IMR-90 (cell line): ENCODE measurements around the gene MAEA. TPM values are rescaled to one million over a fixed set of nuclear protein-coding genes. Genes with fewer than 3 reads are reported as not detected.

ENCODE experiments used
- polyA plus RNA-seq, 3 experiments: library from polyadenylated mRNA; depleted of rRNA; stranded (reverse); fragments of >200 nt; gene quantifications; 2 replicates each; pipeline ENCODE4 v1.2.3, GENCODE V29; 2012; ENCODE audit warnings: low replicate concordance in 1 of 3
- total RNA-seq: library from RNA; depleted of rRNA; stranded (reverse); fragments of >200 nt; gene quantifications from 2 replicates; pipeline ENCODE4 v1.2.3, GENCODE V29; 2012; rRNA removed

The MAEA gene
- total and polyA plus RNA-seq, 2 of the 4 experiments (the other 2 are of a cell fraction): 61.5 to 108 TPM

Other genes starting within 250 kb of the MAEA start
- gene RNF212, start 176.3 kb upstream of the MAEA start, total RNA-seq: under 0.01 TPM in 2 replicates
- gene RNF212, start 176.3 kb upstream of the MAEA start, polyA plus RNA-seq (2012; rRNA removed): 0.46 and 0.51 TPM in 2 replicates
- gene SPON2, start 117.3 kb upstream of the MAEA start, total RNA-seq: 21.1 and 21.7 TPM in 2 replicates
- 177 and 209 TPM in 2 replicates for gene SPON2, start 117.3 kb upstream of the MAEA start, polyA plus RNA-seq (2012; rRNA removed)
- 147 TPM in 2 replicates for gene CTBP1, start 40.8 kb upstream of the MAEA start, total RNA-seq
- 212 and 237 TPM in 2 replicates for gene CTBP1, start 40.8 kb upstream of the MAEA start, polyA plus RNA-seq (2012; rRNA removed)
- 1.4 TPM in 2 replicates for gene UVSSA, start 57.3 kb downstream of the MAEA start, total RNA-seq
- gene UVSSA, start 57.3 kb downstream of the MAEA start, polyA plus RNA-seq (2012; rRNA removed): 8.4 and 9.4 TPM in 2 replicates
- gene NKX1-1, start 116.6 kb downstream of the MAEA start, total RNA-seq: not detected in 2 replicates
- gene NKX1-1, start 116.6 kb downstream of the MAEA start, polyA plus RNA-seq (2012; rRNA removed): not detected in 2 replicates